Measurements from ENCODE around the gene RIMBP2.

Gene RIMBP2

DNA sequence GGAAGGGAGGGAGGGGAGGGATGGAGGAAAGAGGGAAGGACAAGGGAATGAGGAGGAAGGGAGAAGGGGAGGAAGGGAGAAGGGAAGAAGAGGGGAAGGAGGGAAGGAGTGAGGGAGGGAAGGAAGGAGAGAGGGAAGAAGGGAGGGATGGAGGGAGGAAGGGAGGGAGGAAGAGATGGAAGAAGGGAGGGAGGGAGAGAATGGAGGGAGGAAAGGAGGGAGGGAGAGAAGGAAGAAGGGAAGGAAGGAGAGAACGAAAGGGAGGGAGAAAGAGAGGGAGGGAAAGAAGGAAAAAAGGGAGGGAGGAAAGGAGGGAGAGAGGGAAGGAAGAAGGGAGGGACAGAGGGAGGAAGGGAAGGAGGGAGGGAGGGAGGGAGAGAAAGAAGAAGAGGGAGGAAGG, 49.5 kb downstream of the RIMBP2 start:
- peaks cover 9% of the 10 kb centered on the region for H3K9me3 Mint-ChIP-seq
- no peak overlapping the region for H3K4me3 Mint-ChIP-seq
- no peaks in the 10 kb centered on the region for H3K4me1 Mint-ChIP-seq
- H3K27ac Mint-ChIP-seq: no peak overlapping the region
- H3K27me3 Mint-ChIP-seq: peaks cover 1% of the 10 kb centered on the region
- peaks cover 2% of the 10 kb centered on the region for H3K36me3 Mint-ChIP-seq

DNA sequence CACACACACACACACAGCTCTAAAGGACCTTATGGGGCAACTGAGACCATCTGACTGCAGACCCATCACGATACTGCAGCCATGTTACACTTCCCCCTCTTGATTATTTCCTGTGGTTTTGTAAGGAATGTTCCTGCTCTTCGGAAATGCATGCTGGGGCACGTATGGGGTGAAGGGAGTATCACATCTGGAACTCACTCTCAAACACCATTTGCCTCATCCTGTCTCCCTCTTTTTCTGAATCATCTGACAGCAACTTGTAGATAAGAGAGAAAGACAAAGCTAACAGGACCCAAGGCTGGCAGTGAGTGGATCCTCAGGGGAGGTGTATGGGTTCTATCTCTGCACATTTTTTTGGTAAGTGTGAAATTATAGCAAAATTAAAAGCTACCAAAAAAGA, 50.3 kb downstream of the RIMBP2 start:
- H3K9me3 Mint-ChIP-seq: peaks cover 3% of the 10 kb centered on the region
- no peaks in the 10 kb centered on the region for H3K4me1 Mint-ChIP-seq
- H3K27me3 Mint-ChIP-seq: peaks cover 1% of the 10 kb centered on the region
- H3K27ac Mint-ChIP-seq: no peak overlapping the region
- no peak overlapping the region for H3K4me3 Mint-ChIP-seq
- peaks cover 2% of the 10 kb centered on the region for H3K36me3 Mint-ChIP-seq

DNA sequence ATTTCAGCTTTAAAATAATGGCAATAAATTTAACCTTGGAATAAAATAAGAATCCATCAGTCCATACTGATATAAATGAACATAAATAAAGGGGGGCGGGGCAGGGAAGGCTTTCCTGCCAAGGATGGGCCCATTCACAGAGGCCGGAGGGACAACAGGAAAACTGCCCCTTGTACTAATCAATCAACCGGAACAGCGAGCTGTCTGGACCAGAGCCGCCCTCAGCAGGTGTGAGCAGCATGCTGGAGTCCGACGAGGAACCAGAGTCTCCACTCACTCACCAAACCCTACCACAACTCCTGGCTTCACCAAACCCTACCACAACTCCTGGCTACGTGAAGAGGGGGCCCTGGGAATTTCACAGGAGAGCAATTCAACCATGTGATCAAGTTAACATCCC, 51.3 kb downstream of the RIMBP2 start:
- no peak overlapping the region for H3K27ac Mint-ChIP-seq
- peaks cover 3% of the 10 kb centered on the region for H3K9me3 Mint-ChIP-seq

DNA sequence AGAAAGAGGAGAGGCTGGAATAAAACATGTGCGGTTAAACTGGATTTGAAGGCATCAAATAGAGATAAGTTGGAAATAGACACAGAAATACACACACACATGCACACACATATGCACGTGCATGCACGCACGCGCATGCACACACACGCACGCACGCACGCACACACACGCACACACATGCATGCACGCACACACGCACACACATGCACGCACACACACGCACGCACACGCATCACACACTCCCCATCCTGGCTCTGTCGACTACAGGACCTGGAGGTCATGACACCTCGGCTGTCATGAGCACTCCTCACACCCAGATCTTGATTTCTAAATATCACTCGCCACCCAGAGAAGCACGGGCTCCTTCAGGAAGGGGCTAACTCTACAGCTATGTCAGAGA, 51.8 kb downstream of the RIMBP2 start:
- H3K27ac Mint-ChIP-seq: no peak overlapping the region
- H3K4me3 Mint-ChIP-seq: no peak overlapping the region
- peaks cover 1% of the 10 kb centered on the region for H3K27me3 Mint-ChIP-seq
- H3K9me3 Mint-ChIP-seq: peaks cover 3% of the 10 kb centered on the region
- H3K4me1 Mint-ChIP-seq: no peaks in the 10 kb centered on the region
- H3K36me3 Mint-ChIP-seq: peaks cover 2% of the 10 kb centered on the region

More for the DNA sequence above, 51.3 kb downstream of the RIMBP2 start:
- Mint-ChIP-seq H3K36me3 (peaks cover 2% of the 10 kb centered on the region), H3K27me3 (peaks cover 1% of the 10 kb centered on the region), H3K4me1 (no peaks in the 10 kb centered on the region), H3K4me3 (no peak overlapping the region)

DNA sequence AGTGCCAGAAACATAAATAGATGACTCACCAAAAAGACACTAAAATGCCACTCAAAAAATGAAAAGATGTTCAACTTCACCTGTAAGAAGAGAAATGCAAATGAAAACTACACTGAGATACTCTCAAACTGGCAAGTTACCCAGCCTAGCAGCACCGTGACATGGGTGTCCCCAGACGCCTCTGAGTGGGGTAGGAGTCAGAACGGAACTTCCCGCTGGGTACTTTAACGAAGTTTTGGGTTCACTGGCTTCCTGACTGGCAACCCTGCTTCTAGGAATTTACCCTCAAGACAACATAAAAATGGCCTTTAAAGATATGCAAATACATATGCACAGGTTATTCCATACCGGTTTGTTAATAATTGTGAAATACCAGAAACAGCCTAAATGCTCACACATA, 52.6 kb downstream of the RIMBP2 start:
- Mint-ChIP-seq H3K4me1 (no peaks in the 10 kb centered on the region), H3K4me3 (no peak overlapping the region), H3K9me3 (peaks cover 3% of the 10 kb centered on the region), H3K36me3 (peaks cover 2% of the 10 kb centered on the region), H3K27ac (no peak overlapping the region), H3K27me3 (peaks cover 1% of the 10 kb centered on the region)

DNA sequence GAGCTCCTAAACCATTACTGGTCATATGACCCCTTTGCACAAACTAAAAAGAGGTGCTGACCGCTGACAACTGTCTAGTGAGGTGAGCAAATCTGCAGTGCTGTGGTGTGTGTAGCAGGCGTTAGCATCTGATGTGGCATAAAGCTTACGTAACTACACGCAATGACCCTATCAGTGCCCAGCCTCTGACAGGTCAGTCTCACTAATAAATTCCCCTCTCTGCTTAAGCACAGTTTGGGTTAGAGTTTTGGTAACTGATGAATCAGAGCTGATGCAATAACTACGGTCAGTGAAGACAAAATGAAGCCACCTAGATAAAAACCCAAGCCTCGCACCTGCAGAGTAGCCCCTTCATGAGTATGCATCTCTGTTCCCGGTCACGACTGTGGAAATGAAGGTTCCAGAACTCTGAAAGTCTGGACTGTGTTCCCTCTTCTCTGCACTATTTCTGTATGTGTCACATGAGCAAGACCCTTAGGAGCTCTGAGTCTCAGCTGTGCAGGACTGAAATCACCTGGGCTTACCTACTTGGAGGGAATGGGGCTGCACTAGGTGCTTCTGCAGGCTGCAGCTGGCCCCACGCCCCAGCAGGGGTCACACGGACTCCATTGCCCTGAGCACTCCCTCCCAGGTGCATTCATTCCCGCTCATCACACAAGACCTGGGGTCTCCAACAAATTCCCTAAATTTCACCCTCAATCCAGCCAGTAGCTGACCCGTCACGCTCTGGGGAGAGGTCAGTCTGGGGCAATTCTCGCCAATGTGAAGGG, 54.4 kb downstream of the RIMBP2 start:
- Mint-ChIP-seq H3K36me3 (no peaks in the 10 kb centered on the region), H3K27me3 (peaks cover 1% of the 10 kb centered on the region), H3K4me1 (no peaks in the 10 kb centered on the region), H3K9me3 (peaks cover 3% of the 10 kb centered on the region), H3K4me3 (no peak overlapping the region), H3K27ac (no peak overlapping the region)

DNA sequence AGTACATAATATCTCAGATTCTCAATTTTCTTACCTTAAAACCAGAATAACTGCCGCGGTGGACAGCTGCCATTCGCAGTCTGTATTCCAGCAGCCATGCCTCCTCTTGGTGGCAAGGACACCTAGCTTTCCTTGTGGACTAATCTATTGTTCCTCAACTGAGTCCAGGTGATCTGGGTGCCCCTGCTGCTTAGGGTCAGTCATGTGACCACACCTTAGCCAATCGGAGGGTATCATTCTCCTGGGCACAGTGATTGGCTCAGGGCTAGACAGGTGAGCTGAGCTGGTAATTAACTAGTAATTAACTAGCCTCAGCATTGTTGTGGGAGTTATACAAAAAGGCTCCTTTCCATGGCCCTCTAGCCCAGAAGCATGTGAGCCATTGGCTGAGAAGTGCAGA, 55.0 kb downstream of the RIMBP2 start:
- H3K27ac Mint-ChIP-seq: no peak overlapping the region
- H3K9me3 Mint-ChIP-seq: peaks cover 3% of the 10 kb centered on the region
- no peaks in the 10 kb centered on the region for H3K4me1 Mint-ChIP-seq

DNA sequence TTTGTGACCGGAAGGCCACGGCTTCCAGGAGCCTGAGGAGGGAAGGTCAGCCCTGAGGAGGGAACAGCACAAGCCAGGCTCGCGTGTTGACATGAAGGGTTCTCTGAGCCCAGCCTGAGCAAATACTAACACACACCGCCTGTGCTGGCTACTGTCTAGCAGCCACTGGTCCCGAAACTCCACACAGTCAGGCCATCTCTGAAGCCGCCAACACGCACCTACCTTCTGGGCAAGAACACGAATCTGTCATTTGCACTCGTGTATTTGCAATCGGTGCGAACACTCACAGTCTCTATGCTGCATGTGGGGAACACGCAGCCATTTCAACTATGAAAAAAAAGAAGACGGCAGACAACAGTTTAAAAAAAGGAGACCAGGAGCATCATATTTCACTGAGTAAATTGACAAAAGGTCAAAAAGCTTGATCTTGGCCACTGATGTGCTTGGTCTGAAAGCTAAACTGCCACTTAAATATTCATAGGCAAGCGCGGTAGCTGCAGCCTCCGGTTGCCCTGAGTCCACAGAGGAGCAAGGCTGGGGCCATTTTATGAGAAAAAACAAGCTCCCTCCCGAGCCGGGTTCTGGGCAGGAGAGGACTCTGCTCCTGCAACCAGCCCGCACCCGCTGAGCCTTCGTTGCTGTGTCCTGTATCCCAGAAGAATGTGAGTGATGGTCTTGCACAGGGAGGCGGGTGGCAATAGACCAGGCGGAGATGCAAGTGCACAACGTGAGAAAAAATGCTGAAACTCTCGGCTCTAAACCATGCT, 57.8 kb downstream of the RIMBP2 start:
- H3K4me3 Mint-ChIP-seq: no peak overlapping the region
- no peaks in the 10 kb centered on the region for H3K9me3 Mint-ChIP-seq
- H3K36me3 Mint-ChIP-seq: no peaks in the 10 kb centered on the region
- H3K27me3 Mint-ChIP-seq: peaks cover 2% of the 10 kb centered on the region
- no peaks in the 10 kb centered on the region for H3K4me1 Mint-ChIP-seq
- H3K27ac Mint-ChIP-seq: no peak overlapping the region

More for the DNA sequence above, 55.0 kb downstream of the RIMBP2 start:
- no peak overlapping the region for H3K4me3 Mint-ChIP-seq
- peaks cover 1% of the 10 kb centered on the region for H3K27me3 Mint-ChIP-seq
- H3K36me3 Mint-ChIP-seq: no peaks in the 10 kb centered on the region

GRCh38 chr12:130656411-130656810, 59.7 kb downstream of the RIMBP2 start:
- Mint-ChIP-seq H3K4me1 (no peaks in the 10 kb centered on the region), H3K9me3 (no peaks in the 10 kb centered on the region), H3K27ac (no peak overlapping the region), H3K4me3 (no peak overlapping the region), H3K27me3 (peaks cover 2% of the 10 kb centered on the region), H3K36me3 (no peaks in the 10 kb centered on the region)

GRCh38 chr12:130655881-130656280, 60.2 kb downstream of the RIMBP2 start:
- no peak overlapping the region for H3K4me3 Mint-ChIP-seq
- peaks cover 2% of the 10 kb centered on the region for H3K27me3 Mint-ChIP-seq
- H3K9me3 Mint-ChIP-seq: no peaks in the 10 kb centered on the region
- no peak overlapping the region for H3K27ac Mint-ChIP-seq
- no peaks in the 10 kb centered on the region for H3K4me1 Mint-ChIP-seq
- no peaks in the 10 kb centered on the region for H3K36me3 Mint-ChIP-seq

DNA sequence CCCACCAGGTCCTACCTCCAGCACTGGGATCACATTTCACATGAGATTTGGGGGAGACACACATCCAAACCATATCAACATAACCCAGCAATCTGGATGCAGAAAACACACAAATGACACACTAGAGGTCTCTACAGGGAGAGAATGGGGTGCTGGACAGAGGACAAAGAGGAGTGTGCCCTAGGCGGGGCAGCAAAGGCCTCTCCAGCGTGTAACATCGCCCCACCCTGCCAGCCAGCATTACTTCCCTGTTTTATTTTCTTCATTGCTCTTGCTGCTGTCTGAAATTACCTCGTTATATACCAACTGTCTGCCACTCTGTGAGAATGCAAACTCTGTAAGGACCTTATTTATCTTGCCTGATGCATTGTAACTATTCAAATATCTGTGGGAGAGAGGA, 61.1 kb downstream of the RIMBP2 start:
- H3K27ac Mint-ChIP-seq: no peak overlapping the region
- H3K27me3 Mint-ChIP-seq: peaks cover 2% of the 10 kb centered on the region
- H3K36me3 Mint-ChIP-seq: no peaks in the 10 kb centered on the region
- no peaks in the 10 kb centered on the region for H3K9me3 Mint-ChIP-seq
- H3K4me3 Mint-ChIP-seq: no peak overlapping the region
- H3K4me1 Mint-ChIP-seq: no peaks in the 10 kb centered on the region

- H3K27me3 Mint-ChIP-seq: peaks cover 5% of the 10 kb centered on the region
- H3K36me3 Mint-ChIP-seq: no peaks in the 10 kb centered on the region
- H3K4me1 Mint-ChIP-seq: no peaks in the 10 kb centered on the region
- H3K4me3 Mint-ChIP-seq: no peak overlapping the region
- H3K9me3 Mint-ChIP-seq: no peaks in the 10 kb centered on the region
- H3K27ac Mint-ChIP-seq: no peak overlapping the region
Observed at GRCh38 chr12:130651188-130651959, 64.7 kb downstream of the RIMBP2 start.

DNA sequence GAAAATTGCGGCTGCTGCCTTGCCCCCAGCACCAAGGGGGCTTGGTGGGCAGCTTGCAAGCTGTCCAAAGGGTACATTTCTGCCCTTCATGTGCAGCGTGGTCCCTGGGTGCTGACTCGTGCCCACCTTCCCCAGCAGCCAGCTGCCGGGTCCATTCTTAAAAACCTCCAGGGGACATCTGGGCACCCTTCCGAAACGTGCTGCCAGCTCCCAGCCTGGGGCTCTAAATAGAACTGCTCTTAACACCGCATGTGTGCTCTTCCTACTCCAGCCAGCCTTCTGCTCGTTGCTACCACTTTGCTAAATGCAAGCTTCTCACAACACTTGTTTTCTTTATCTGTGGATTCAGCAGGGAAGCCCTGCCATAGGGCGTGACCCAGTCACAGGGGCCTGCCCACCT, 66.0 kb downstream of the RIMBP2 start:
- Mint-ChIP-seq H3K4me1 (no peaks in the 10 kb centered on the region), H3K27me3 (peaks cover 3% of the 10 kb centered on the region), H3K27ac (no peak overlapping the region), H3K36me3 (no peaks in the 10 kb centered on the region), H3K4me3 (no peak overlapping the region), H3K9me3 (no peaks in the 10 kb centered on the region)

GRCh38 chr12:130649101-130650045, 66.7 kb downstream of the RIMBP2 start:
- Mint-ChIP-seq H3K4me1 (no peaks in the 10 kb centered on the region), H3K27ac (no peak overlapping the region), H3K27me3 (peaks cover 3% of the 10 kb centered on the region), H3K4me3 (no peak overlapping the region), H3K9me3 (no peaks in the 10 kb centered on the region), H3K36me3 (no peaks in the 10 kb centered on the region)

DNA sequence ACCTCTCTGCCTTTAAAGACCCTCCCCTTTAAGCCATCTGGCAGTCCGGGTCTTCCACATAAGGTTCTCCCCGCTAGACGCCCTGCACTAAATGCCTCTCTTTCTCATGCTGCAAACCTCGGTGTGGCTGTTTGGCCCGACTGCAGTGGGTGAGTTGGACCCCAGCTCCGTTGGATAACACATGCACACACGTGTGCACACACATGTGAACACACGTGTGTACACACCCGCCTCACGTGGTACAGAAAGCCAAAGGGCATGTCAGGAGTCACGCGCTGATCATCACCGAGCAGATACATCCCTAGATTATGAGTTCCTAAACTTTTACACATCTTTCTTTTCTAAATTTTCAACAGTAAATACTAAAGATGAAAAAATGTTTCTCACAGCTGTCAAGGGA, 68.3 kb downstream of the RIMBP2 start:
- peaks cover 3% of the 10 kb centered on the region for H3K27me3 Mint-ChIP-seq
- H3K4me3 Mint-ChIP-seq: no peak overlapping the region
- H3K36me3 Mint-ChIP-seq: no peaks in the 10 kb centered on the region
- H3K4me1 Mint-ChIP-seq: no peaks in the 10 kb centered on the region
- no peaks in the 10 kb centered on the region for H3K9me3 Mint-ChIP-seq
- no peak overlapping the region for H3K27ac Mint-ChIP-seq

Measured in activated naive CD4-positive, alpha-beta T cell treated with anti-CD3 and anti-CD28 coated beads, Interleukin-2, amount 50 U/mL, for 24 hours (primary cell).